ENCODE data around the gene ZNF280D.

Gene ZNF280D

DNA sequence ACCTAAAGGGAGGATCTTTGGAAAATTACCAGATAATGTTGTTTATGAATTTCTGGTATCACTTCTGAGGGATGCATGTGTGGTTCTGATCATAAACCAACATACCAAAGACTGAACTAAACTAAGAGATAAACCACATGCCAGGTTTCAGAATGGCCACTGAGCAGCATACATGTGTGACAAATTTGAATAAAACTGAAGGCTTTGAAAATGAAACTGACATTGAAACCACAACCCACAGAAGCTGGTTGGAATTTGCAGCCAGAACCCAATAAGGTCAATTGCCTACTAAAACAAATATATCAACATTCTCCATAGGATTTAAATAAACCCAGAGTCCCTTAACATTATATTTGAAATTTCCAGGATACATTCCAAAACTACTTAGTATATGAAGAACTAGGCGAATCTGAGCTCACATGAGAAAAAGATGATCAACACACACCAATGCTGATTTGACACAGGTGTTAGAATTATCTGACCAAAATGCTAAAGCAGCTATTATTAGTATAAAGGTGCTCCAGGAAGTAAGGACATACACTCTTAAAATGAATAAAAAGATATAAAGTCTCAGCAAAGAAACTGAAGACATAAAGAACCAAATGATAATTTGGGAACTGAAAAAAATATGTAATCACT is 125.0 kb downstream of the ZNF280D start:
- Mint-ChIP-seq H3K4me3 (no peak overlapping the region), H3K9me3 (peaks cover 5% of the 10 kb centered on the region), H3K27ac (no peak overlapping the region), H3K36me3 (ENCODE audit: low read depth) (no peaks in the 10 kb centered on the region), H3K4me1 (ENCODE audit: low read depth) (peaks cover 4% of the 10 kb centered on the region), H3K27me3 (peaks cover 33% of the 10 kb centered on the region)
- no peak for DNase-seq

DNA sequence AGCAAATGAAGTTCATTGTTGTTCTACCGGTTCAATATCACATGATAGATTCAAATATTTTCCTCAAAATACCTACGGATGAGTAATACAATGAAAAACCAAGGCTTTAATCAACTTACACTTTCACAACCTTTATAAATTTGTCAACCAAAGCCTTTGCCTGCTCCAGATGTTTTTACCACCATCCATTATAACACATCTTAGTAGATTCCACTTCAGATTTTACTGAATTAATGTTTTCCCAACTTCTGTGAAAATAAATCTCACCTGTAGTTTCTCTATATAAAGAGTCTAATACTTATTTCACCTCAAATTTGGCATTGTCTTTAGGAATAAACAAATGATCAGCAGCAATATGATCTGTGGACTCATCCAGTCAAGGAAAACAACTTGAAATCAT is 131.1 kb downstream of the ZNF280D start:
- Mint-ChIP-seq H3K4me1 (ENCODE audit: low read depth) (no peaks in the 10 kb centered on the region), H3K27ac (no peak overlapping the region), H3K9me3 (peaks cover 16% of the 10 kb centered on the region), H3K36me3 (ENCODE audit: low read depth) (no peaks in the 10 kb centered on the region), H3K27me3 (peaks cover 15% of the 10 kb centered on the region), H3K4me3 (no peak overlapping the region)
- DNase-seq, result no peak

GRCh38 chr15:56600380-56600779 is 132.9 kb downstream of the ZNF280D start:
- Mint-ChIP-seq H3K4me1 (ENCODE audit: low read depth) (no peaks in the 10 kb centered on the region), H3K9me3 (peaks cover 16% of the 10 kb centered on the region), H3K4me3 (no peak overlapping the region), H3K36me3 (ENCODE audit: low read depth) (no peaks in the 10 kb centered on the region), H3K27ac (no peak overlapping the region), H3K27me3 (peaks cover under 1% of the 10 kb centered on the region)
- no peak for DNase-seq

GRCh38 chr15:56598991-56599390 is 134.3 kb downstream of the ZNF280D start:
- Mint-ChIP-seq H3K4me1 (ENCODE audit: low read depth) (no peaks in the 10 kb centered on the region), H3K4me3 (no peak overlapping the region), H3K9me3 (peaks cover 11% of the 10 kb centered on the region), H3K36me3 (ENCODE audit: low read depth) (no peaks in the 10 kb centered on the region), H3K27ac (no peak overlapping the region), H3K27me3 (no peaks in the 10 kb centered on the region)
- no peak for DNase-seq

DNA sequence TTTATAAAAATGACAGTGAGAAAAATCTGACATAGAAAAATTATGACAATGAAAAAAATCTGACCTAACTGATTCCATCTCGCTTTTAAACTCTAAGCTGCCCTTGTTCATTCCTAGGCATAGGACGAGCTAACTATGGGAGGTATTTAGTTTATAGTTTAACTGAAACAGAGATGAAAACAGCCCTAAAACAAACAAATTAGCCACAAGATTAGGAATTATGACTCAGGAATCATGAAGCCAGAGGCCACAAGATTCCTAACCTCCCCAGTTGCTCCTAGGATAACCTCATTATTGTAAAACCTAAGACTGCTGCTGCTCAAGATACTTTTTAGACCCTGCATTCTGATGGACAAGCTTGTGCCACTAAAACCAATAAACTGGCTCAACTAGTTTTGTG is 145.6 kb downstream of the ZNF280D start:
- no peak overlapping the region for H3K4me3 Mint-ChIP-seq
- H3K4me1 Mint-ChIP-seq (ENCODE audit: low read depth), result no peaks in the 10 kb centered on the region
- no peak overlapping the region for H3K27ac Mint-ChIP-seq
- H3K36me3 Mint-ChIP-seq (ENCODE audit: low read depth), result peaks cover 3% of the 10 kb centered on the region
- peaks cover 7% of the 10 kb centered on the region for H3K27me3 Mint-ChIP-seq
- peaks cover 31% of the 10 kb centered on the region for H3K9me3 Mint-ChIP-seq
- DNase-seq, result no peak

GRCh38 chr15:56586206-56586605 is 147.1 kb downstream of the ZNF280D start:
- H3K4me1 Mint-ChIP-seq (ENCODE audit: low read depth), result no peaks in the 10 kb centered on the region
- H3K27ac Mint-ChIP-seq, result no peak overlapping the region
- H3K36me3 Mint-ChIP-seq (ENCODE audit: low read depth), result peaks cover 3% of the 10 kb centered on the region
- DNase-seq, result no peak
- H3K9me3 Mint-ChIP-seq, result peaks cover 31% of the 10 kb centered on the region
- no peak overlapping the region for H3K4me3 Mint-ChIP-seq
- H3K27me3 Mint-ChIP-seq, result peaks cover 3% of the 10 kb centered on the region

DNA sequence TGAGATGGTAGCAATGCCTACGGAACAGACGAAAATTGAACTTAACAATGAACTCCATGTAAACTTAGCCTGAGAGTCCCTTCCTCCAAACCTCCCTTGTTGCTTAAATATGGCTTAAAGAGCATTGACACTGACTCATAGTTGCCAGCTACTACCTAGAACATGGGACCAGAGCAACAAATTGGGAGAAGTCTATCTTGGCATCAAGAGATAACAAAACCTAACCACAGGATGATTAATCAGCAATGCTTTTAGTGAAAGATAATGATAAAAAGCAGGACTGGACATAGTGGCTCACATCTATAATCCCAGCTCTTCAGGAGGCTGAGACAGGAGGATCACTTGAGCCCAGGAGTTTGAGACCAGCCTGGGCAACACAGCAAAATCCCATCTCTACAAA is 150.5 kb downstream of the ZNF280D start:
- Mint-ChIP-seq H3K27me3 (no peaks in the 10 kb centered on the region), H3K36me3 (ENCODE audit: low read depth) (peaks cover 3% of the 10 kb centered on the region), H3K4me1 (ENCODE audit: low read depth) (no peaks in the 10 kb centered on the region)

More for the DNA sequence above, 150.5 kb downstream of the ZNF280D start:
- DNase-seq, result no peak
- H3K9me3 Mint-ChIP-seq, result peaks cover 22% of the 10 kb centered on the region
- no peak overlapping the region for H3K4me3 Mint-ChIP-seq
- H3K27ac Mint-ChIP-seq, result no peak overlapping the region

Measured in activated T-cell treated with anti-CD3 and anti-CD28 coated beads, Interleukin-2, amount 50 U/mL, for 24 hours (primary cell).